ENCODE results near the gene COL15A1. TPM values are rescaled to one million over a fixed set of nuclear protein-coding genes. Genes with fewer than 3 reads are reported as not detected.

Gene COL15A1
- total and polyA plus RNA-seq, 4 donors: 6.3 to 126 (median 36.4) TPM

DNA sequence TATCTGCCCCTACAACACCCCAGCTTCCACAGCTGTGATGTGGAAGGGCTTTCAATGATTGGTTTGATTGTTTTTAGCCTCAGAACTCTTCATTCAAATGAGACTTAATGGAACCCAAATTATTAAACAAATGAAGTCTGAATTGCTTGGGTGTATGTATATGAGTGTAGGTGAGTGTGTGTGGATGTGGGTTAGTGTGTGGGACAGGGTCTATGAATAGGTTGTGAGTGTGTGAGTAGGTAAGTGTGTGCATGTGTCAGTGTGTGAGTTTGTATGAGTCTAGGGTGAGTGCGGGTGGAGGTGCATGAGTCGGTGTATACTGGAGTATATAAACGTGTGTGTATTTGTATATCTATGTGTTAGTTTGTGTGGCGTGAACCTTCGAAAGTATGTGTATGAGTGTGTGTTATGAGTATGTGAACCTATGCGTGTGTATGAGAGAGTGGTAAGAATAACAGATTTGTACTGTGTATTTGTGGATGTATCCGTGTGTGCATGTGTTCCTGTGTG, 26.9 kb downstream of the COL15A1 start:
- Histone ChIP-seq H3K36me3 (ENCODE audit: control insufficient read depth in 1 of 2, insufficient read depth in 2 of 2, low read length in 1 of 2) (no peaks in the 10 kb centered on the region), H3K4me3 (ENCODE audit: low read length in 2 of 2) (no peak overlapping the region), H3K9me3 (ENCODE audit: control insufficient read depth, low read length) (no peaks in the 10 kb centered on the region), H3K27me3 (ENCODE audit: control insufficient read depth in 1 of 2, insufficient read depth in 2 of 2, low read length in 1 of 2) (no peaks in the 10 kb centered on the region), H3K27ac (ENCODE audit: low read depth in 1 of 2, low read length in 2 of 2) (no peak overlapping the region), H3K4me1 (ENCODE audit: control insufficient read depth in 1 of 2, insufficient read depth in 2 of 2, low read length in 2 of 2) (peaks cover 0 to under 1% of the 10 kb centered on the region in 2 donors)
- intact Hi-C loops (cut with DNase I): loop anchor here in 1 of 2 donors (10.0 kb wide), 2 partner anchors 934 to 1454 kb away; partner anchors contain the start of genes MSANTD3 and STX17
- no peak for DNase-seq
- no peak for ATAC-seq (ENCODE audit: low FRiP score)
- WGBS, 2 donors: 91 to 94% methylated on average over 7 of the region's 7 CpGs

GRCh38 chr9:98971168-98971914, 27.6 kb downstream of the COL15A1 start:
- H3K4me3 ChIP-seq (ENCODE audit: low read length in 2 of 2): no peak overlapping the region
- DNase-seq: no peak
- intact Hi-C loops (cut with DNase I): loop anchor here in 1 of 2 donors (10.0 kb wide), 2 partner anchors 933 to 1453 kb away; partner anchors contain the start of genes MSANTD3 and STX17
- H3K27me3 ChIP-seq (ENCODE audit: control insufficient read depth in 1 of 2, insufficient read depth in 2 of 2, low read length in 1 of 2): no peaks in the 10 kb centered on the region
- no peaks in the 10 kb centered on the region for H3K4me1 ChIP-seq (ENCODE audit: control insufficient read depth in 1 of 2, insufficient read depth in 2 of 2, low read length in 2 of 2)
- no peak overlapping the region for H3K27ac ChIP-seq (ENCODE audit: low read depth in 1 of 2, low read length in 2 of 2)
- no peaks in the 10 kb centered on the region for H3K9me3 ChIP-seq (ENCODE audit: control insufficient read depth, low read length)
- no peaks in the 10 kb centered on the region for H3K36me3 ChIP-seq (ENCODE audit: control insufficient read depth in 1 of 2, insufficient read depth in 2 of 2, low read length in 1 of 2)
- no peak for ATAC-seq (ENCODE audit: low FRiP score)
- 72 to 73% methylated on average over 20 of the region's 20 CpGs for WGBS, 2 donors

DNA sequence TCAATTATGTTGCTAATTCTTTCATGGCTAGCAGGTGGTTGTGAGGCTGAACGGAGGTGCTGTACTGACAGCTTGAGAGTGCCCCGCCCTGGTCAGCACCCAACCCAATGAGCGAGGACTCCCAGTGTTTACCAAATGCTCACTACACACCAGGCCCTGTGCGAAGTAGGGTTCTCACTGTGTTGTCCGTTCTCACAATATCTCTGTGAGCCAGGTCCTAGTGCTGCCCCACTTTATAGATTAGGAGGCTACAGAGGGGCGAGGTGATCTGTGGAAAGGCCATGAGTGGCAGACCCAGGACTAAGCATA, 28.2 kb downstream of the COL15A1 start:
- no peaks in the 10 kb centered on the region for H3K9me3 ChIP-seq (ENCODE audit: control insufficient read depth, low read length)
- 91 to 94% methylated on average over 6 of the region's 6 CpGs for WGBS, 2 donors
- no peak for DNase-seq
- H3K27ac ChIP-seq (ENCODE audit: low read depth in 1 of 2, low read length in 2 of 2): no peak overlapping the region
- H3K4me3 ChIP-seq (ENCODE audit: low read length in 2 of 2): no peak overlapping the region
- no peak for ATAC-seq (ENCODE audit: low FRiP score)
- intact Hi-C loops (cut with DNase I): loop anchor here in 1 of 2 donors (10.0 kb wide), 2 partner anchors 933 to 1453 kb away; partner anchors contain the start of genes MSANTD3 and STX17
- no peaks in the 10 kb centered on the region for H3K27me3 ChIP-seq (ENCODE audit: control insufficient read depth in 1 of 2, insufficient read depth in 2 of 2, low read length in 1 of 2)
- no peaks in the 10 kb centered on the region for H3K36me3 ChIP-seq (ENCODE audit: control insufficient read depth in 1 of 2, insufficient read depth in 2 of 2, low read length in 1 of 2)
- H3K4me1 ChIP-seq (ENCODE audit: control insufficient read depth in 1 of 2, insufficient read depth in 2 of 2, low read length in 2 of 2): no peaks in the 10 kb centered on the region

GRCh38 chr9:98972716-98973115, 29.0 kb downstream of the COL15A1 start:
- H3K36me3 ChIP-seq (ENCODE audit: control insufficient read depth in 1 of 2, insufficient read depth in 2 of 2, low read length in 1 of 2): no peaks in the 10 kb centered on the region
- intact Hi-C loops (cut with DNase I): loop anchor here in 1 of 2 donors (10.0 kb wide), 2 partner anchors 932 to 1452 kb away; partner anchors contain the start of genes MSANTD3 and STX17
- H3K27me3 ChIP-seq (ENCODE audit: control insufficient read depth in 1 of 2, insufficient read depth in 2 of 2, low read length in 1 of 2): no peaks in the 10 kb centered on the region
- no peak for DNase-seq
- H3K27ac ChIP-seq (ENCODE audit: low read depth in 1 of 2, low read length in 2 of 2): no peak overlapping the region
- no peaks in the 10 kb centered on the region for H3K9me3 ChIP-seq (ENCODE audit: control insufficient read depth, low read length)
- WGBS, 2 donors: 5 to 16% methylated on average over 3 of the region's 3 CpGs
- no peak overlapping the region for H3K4me3 ChIP-seq (ENCODE audit: low read length in 2 of 2)
- no peak for ATAC-seq (ENCODE audit: low FRiP score)
- H3K4me1 ChIP-seq (ENCODE audit: control insufficient read depth in 1 of 2, insufficient read depth in 2 of 2, low read length in 2 of 2): no peaks in the 10 kb centered on the region

GRCh38 chr9:98973171-98973570, 29.5 kb downstream of the COL15A1 start:
- Histone ChIP-seq H3K4me1 (ENCODE audit: control insufficient read depth in 1 of 2, insufficient read depth in 2 of 2, low read length in 2 of 2) (no peaks in the 10 kb centered on the region), H3K27me3 (ENCODE audit: control insufficient read depth in 1 of 2, insufficient read depth in 2 of 2, low read length in 1 of 2) (no peaks in the 10 kb centered on the region), H3K9me3 (ENCODE audit: control insufficient read depth, low read length) (no peaks in the 10 kb centered on the region), H3K27ac (ENCODE audit: low read depth in 1 of 2, low read length in 2 of 2) (no peak overlapping the region), H3K36me3 (ENCODE audit: control insufficient read depth in 1 of 2, insufficient read depth in 2 of 2, low read length in 1 of 2) (no peaks in the 10 kb centered on the region), H3K4me3 (ENCODE audit: low read length in 2 of 2) (no peak overlapping the region)
- intact Hi-C loops (cut with DNase I): loop anchor here in 1 of 2 donors (10.0 kb wide), 2 partner anchors 932 to 1452 kb away; partner anchors contain the start of genes MSANTD3 and STX17
- WGBS, 2 donors: 8% methylated on average over 9 of the region's 9 CpGs
- DNase-seq: no peak
- ATAC-seq (ENCODE audit: low FRiP score): no peak

DNA sequence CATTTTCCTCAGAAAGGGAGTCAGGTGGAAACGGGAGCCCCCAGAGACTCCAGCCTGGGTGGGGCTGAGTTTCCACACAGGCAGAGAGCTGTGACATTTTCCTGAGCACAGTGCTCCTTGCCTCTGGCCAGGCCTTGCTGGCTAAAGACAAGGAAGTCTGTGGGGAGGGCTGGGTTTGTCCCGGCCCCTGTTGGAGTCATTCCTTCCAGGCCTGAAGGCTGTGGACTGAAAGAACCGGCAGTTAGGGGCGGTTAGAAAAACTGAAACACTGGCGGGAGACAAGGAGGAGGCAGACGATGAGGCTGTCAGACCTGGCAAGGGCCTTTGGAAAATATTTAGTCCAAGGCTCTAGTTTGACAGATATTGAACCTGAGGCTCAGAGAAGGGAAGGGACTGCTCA, 29.9 kb downstream of the COL15A1 start:
- H3K27me3 ChIP-seq (ENCODE audit: control insufficient read depth in 1 of 2, insufficient read depth in 2 of 2, low read length in 1 of 2): no peaks in the 10 kb centered on the region
- H3K27ac ChIP-seq (ENCODE audit: low read depth in 1 of 2, low read length in 2 of 2): peak overlapping the region in 1 of 2 donors; percentile 24
- 5 to 8% methylated on average over 6 of the region's 6 CpGs for WGBS, 2 donors
- H3K4me3 ChIP-seq (ENCODE audit: low read length in 2 of 2): no peak overlapping the region
- H3K4me1 ChIP-seq (ENCODE audit: control insufficient read depth in 1 of 2, insufficient read depth in 2 of 2, low read length in 2 of 2): no peaks in the 10 kb centered on the region
- H3K9me3 ChIP-seq (ENCODE audit: control insufficient read depth, low read length): no peaks in the 10 kb centered on the region
- intact Hi-C loops (cut with DNase I): loop anchor here in 1 of 2 donors (10.0 kb wide), 2 partner anchors 931 to 1451 kb away; partner anchors contain the start of genes MSANTD3 and STX17
- no peaks in the 10 kb centered on the region for H3K36me3 ChIP-seq (ENCODE audit: control insufficient read depth in 1 of 2, insufficient read depth in 2 of 2, low read length in 1 of 2)
- ATAC-seq (ENCODE audit: low FRiP score) (peak; percentile 58), DNase-seq (peak in 1 of 2 donors; percentile 77)

DNA sequence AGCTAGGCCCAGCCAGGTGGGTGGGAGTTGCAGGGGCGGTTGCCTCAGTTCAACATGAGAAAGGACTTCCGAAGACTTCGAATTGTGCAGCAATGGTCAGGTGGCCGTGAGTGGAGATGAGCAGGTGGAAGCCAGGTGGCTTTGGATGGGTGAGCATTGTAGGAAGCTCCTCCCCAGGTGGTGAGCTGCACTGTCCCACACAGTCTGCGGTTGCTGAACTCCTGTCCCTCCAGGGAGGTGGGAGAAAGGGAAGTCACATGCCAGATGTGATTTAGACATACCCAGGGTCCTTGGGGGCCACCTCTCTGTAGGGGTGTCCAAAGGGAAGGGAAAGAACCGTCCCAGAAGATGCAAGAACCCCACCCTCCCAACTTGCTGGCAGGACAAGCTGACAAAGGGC, 30.4 kb downstream of the COL15A1 start:
- DNase-seq: no peak
- Histone ChIP-seq H3K27ac (ENCODE audit: low read depth in 1 of 2, low read length in 2 of 2) (peak overlapping the region in 1 of 2 donors; percentile 24), H3K36me3 (ENCODE audit: control insufficient read depth in 1 of 2, insufficient read depth in 2 of 2, low read length in 1 of 2) (no peaks in the 10 kb centered on the region), H3K9me3 (ENCODE audit: control insufficient read depth, low read length) (no peaks in the 10 kb centered on the region), H3K4me3 (ENCODE audit: low read length in 2 of 2) (no peak overlapping the region), H3K4me1 (ENCODE audit: control insufficient read depth in 1 of 2, insufficient read depth in 2 of 2, low read length in 2 of 2) (no peaks in the 10 kb centered on the region), H3K27me3 (ENCODE audit: control insufficient read depth in 1 of 2, insufficient read depth in 2 of 2, low read length in 1 of 2) (no peaks in the 10 kb centered on the region)
- WGBS, 2 donors: 89 to 92% methylated on average over 6 of the region's 6 CpGs
- intact Hi-C loops (cut with DNase I): loop anchor here in 1 of 2 donors (10.0 kb wide), 2 partner anchors 931 to 1451 kb away; partner anchors contain the start of genes MSANTD3 and STX17
- no peak for ATAC-seq (ENCODE audit: low FRiP score)

GRCh38 chr9:98974554-98974953, 30.8 kb downstream of the COL15A1 start:
- DNase-seq (peak in 1 of 2 donors; percentile 45), ATAC-seq (ENCODE audit: low FRiP score) (no peak)
- no peaks in the 10 kb centered on the region for H3K36me3 ChIP-seq (ENCODE audit: control insufficient read depth in 1 of 2, insufficient read depth in 2 of 2, low read length in 1 of 2)
- H3K27me3 ChIP-seq (ENCODE audit: control insufficient read depth in 1 of 2, insufficient read depth in 2 of 2, low read length in 1 of 2): no peaks in the 10 kb centered on the region
- H3K27ac ChIP-seq (ENCODE audit: low read depth in 1 of 2, low read length in 2 of 2): no peak overlapping the region
- H3K4me3 ChIP-seq (ENCODE audit: low read length in 2 of 2): no peak overlapping the region
- intact Hi-C loops (cut with DNase I): loop anchor here in 1 of 2 donors (10.0 kb wide), 2 partner anchors 930 to 1450 kb away; partner anchors contain the start of genes MSANTD3 and STX17
- 48 to 53% methylated on average over 10 of the region's 10 CpGs for WGBS, 2 donors
- no peaks in the 10 kb centered on the region for H3K9me3 ChIP-seq (ENCODE audit: control insufficient read depth, low read length)
- H3K4me1 ChIP-seq (ENCODE audit: control insufficient read depth in 1 of 2, insufficient read depth in 2 of 2, low read length in 2 of 2): no peaks in the 10 kb centered on the region
